K562 treated with DMSO at 1 percent for 12 hours (cell line): ENCODE measurements around the gene AP5M1. TPM values are rescaled to one million over a fixed set of nuclear protein-coding genes. Genes with fewer than 3 reads are reported as not detected.

Experiments
- total RNA-seq: library from RNA; unstranded; fragments of 300-600 nt; gene quantifications from 2 replicates; pipeline ENCODE4 v1.2.3, GENCODE V29; 2022; ENCODE audit not compliant: insufficient read depth

The AP5M1 gene
- total RNA-seq = 5.6 and 19.4 TPM in 2 replicates

GRCh38 chr14:57268161-57269069, at the start of gene AP5M1, which contains the start of gene EXOC5:
AP5M1 (plus strand) TSS chr14:57268971; CDS start chr14:57269315, 344 bp downstream.
EXOC5 (minus strand) TSS chr14:57268905; CDS start chr14:57268648, 257 bp downstream.

Other genes starting within 250 kb of the AP5M1 start
- gene EXOC5, start 66 bp upstream of the AP5M1 start, total RNA-seq = 4.1 and 22.6 TPM in 2 replicates
- 2.0 and 5.6 TPM in 2 replicates for gene NAA30, start 121.6 kb downstream of the AP5M1 start, total RNA-seq
- gene CCDC198, start 224.9 kb downstream of the AP5M1 start, total RNA-seq = not detected in 2 replicates